ENCODE data around the gene LPCAT1. TPM values are rescaled to one million over a fixed set of nuclear protein-coding genes. Genes with fewer than 3 reads are reported as not detected.

LPCAT1 gene
- total RNA-seq, 1 donor from 2014 or later = 41.9 TPM

DNA sequence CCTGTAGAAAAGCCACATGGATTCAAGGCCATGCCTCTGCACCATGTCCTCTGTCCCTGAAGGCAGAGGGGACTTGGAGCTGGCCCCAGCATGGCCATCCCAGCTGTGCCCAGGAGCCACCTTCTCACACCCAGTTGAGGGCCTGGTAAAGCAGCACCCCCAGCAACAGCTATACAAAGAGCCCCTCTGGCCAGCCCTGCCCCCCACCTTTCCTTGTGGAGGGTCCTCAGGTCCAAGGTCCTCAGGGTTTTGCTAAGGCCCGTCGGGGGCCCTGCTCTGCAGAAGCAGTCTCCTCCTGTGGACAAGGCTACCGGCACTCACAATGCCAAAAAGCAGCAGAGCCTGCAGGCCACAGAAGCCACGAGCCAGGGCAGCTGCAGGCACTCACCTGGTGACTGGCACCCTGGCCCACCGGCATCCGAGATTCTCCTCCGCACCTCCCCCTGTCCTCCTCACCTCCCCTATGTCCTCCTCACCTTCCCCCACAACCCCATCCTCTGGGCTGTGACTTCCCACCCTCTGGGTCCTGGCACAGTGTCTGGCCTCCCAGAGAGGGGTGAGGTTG, 39.9 kb upstream of the LPCAT1 start:
- no peak overlapping the region for H3K9ac ChIP-seq (ENCODE audit: low read length)
- peaks cover 12% of the 10 kb centered on the region for H3K27me3 Mint-ChIP-seq (ENCODE audit: low read depth, unreplicated experiment)
- no peaks in the 10 kb centered on the region for H3K79me2 ChIP-seq (ENCODE audit: insufficient read depth, low read length)
- no peak for FAIRE-seq
- H3K4me1 ChIP-seq (ENCODE audit: insufficient read depth, low read length) = peaks cover 19% of the 10 kb centered on the region
- H3K27ac Mint-ChIP-seq (ENCODE audit: unreplicated experiment) = no peak overlapping the region
- H3K4me3 ChIP-seq (ENCODE audit: insufficient read depth, low read depth, low read length) = no peak overlapping the region
- H3K36me3 ChIP-seq (ENCODE audit: insufficient read depth, low read length) = no peaks in the 10 kb centered on the region
- peaks cover 3% of the 10 kb centered on the region for H4K20me1 ChIP-seq (ENCODE audit: insufficient read depth, low read length)
- H2AFZ ChIP-seq (ENCODE audit: low read depth, low read length) = no peak overlapping the region
- H3K27me3 ChIP-seq (ENCODE audit: insufficient read depth, low read length) = peaks cover 8% of the 10 kb centered on the region
- H3K27ac ChIP-seq (ENCODE audit: low read depth, low read length) = no peak overlapping the region
- no peaks in the 10 kb centered on the region for H3K36me3 Mint-ChIP-seq (ENCODE audit: low read depth, unreplicated experiment)
- H3K9me3 Mint-ChIP-seq (ENCODE audit: unreplicated experiment) = peaks cover 5% of the 10 kb centered on the region
- H3K4me2 ChIP-seq (ENCODE audit: low read length) = no peak overlapping the region
- no peak overlapping the region for H3K4me3 Mint-ChIP-seq (ENCODE audit: unreplicated experiment)
- no peaks in the 10 kb centered on the region for H3K9me3 ChIP-seq (ENCODE audit: insufficient read depth, low read depth, low read length)
- TF ChIP-seq CTCF (IDR thresholded peaks at IDR 0.05; ENCODE audit: insufficient read depth, low read depth, low read length) (no peak), EZH2 (IDR thresholded peaks at IDR 0.05; ENCODE audit: insufficient read depth, low read length) (no peak)
- H3K4me1 Mint-ChIP-seq (ENCODE audit: low read depth, unreplicated experiment) = peaks cover 25% of the 10 kb centered on the region
- no peak for DNase-seq (ENCODE audit: low read depth)

GRCh38 chr5:1563051-1563461, 39.3 kb upstream of the LPCAT1 start:
- H3K4me1 Mint-ChIP-seq (ENCODE audit: low read depth, unreplicated experiment) = peaks cover 18% of the 10 kb centered on the region
- Histone ChIP-seq H3K36me3 (ENCODE audit: insufficient read depth, low read length) (no peaks in the 10 kb centered on the region), H2AFZ (ENCODE audit: low read depth, low read length) (no peak overlapping the region), H3K27me3 (ENCODE audit: insufficient read depth, low read length) (peaks cover 8% of the 10 kb centered on the region), H3K4me3 (ENCODE audit: insufficient read depth, low read depth, low read length) (no peak overlapping the region), H3K27ac (ENCODE audit: low read depth, low read length) (no peak overlapping the region), H3K4me1 (ENCODE audit: insufficient read depth, low read length) (peaks cover 13% of the 10 kb centered on the region), H3K9me3 (ENCODE audit: insufficient read depth, low read depth, low read length) (no peaks in the 10 kb centered on the region), H3K79me2 (ENCODE audit: insufficient read depth, low read length) (no peaks in the 10 kb centered on the region), H3K4me2 (ENCODE audit: low read length) (no peak overlapping the region), H3K9ac (ENCODE audit: low read length) (no peak overlapping the region), H4K20me1 (ENCODE audit: insufficient read depth, low read length) (peaks cover 2% of the 10 kb centered on the region)
- no peaks in the 10 kb centered on the region for H3K36me3 Mint-ChIP-seq (ENCODE audit: low read depth, unreplicated experiment)
- peaks cover 5% of the 10 kb centered on the region for H3K9me3 Mint-ChIP-seq (ENCODE audit: unreplicated experiment)
- no peak for FAIRE-seq
- no peak overlapping the region for H3K27ac Mint-ChIP-seq (ENCODE audit: unreplicated experiment)
- H3K27me3 Mint-ChIP-seq (ENCODE audit: low read depth, unreplicated experiment) = peaks cover 18% of the 10 kb centered on the region
- DNase-seq (ENCODE audit: low read depth) = no peak
- no peak overlapping the region for H3K4me3 Mint-ChIP-seq (ENCODE audit: unreplicated experiment)
- no peak for TF ChIP-seq EZH2 (IDR thresholded peaks at IDR 0.05; ENCODE audit: insufficient read depth, low read length)
- no peak for TF ChIP-seq CTCF (IDR thresholded peaks at IDR 0.05; ENCODE audit: insufficient read depth, low read depth, low read length)

GRCh38 chr5:1562599-1562998, 38.8 kb upstream of the LPCAT1 start:
- H3K4me3 Mint-ChIP-seq (ENCODE audit: unreplicated experiment) = no peak overlapping the region
- DNase-seq (ENCODE audit: low read depth) = no peak
- H3K27me3 ChIP-seq (ENCODE audit: insufficient read depth, low read length) = peaks cover 11% of the 10 kb centered on the region
- H3K27ac Mint-ChIP-seq (ENCODE audit: unreplicated experiment) = no peak overlapping the region
- H3K36me3 Mint-ChIP-seq (ENCODE audit: low read depth, unreplicated experiment) = no peaks in the 10 kb centered on the region
- no peak overlapping the region for H3K4me2 ChIP-seq (ENCODE audit: low read length)
- peaks cover 5% of the 10 kb centered on the region for H3K9me3 Mint-ChIP-seq (ENCODE audit: unreplicated experiment)
- peaks cover 18% of the 10 kb centered on the region for H3K4me1 Mint-ChIP-seq (ENCODE audit: low read depth, unreplicated experiment)
- peaks cover 20% of the 10 kb centered on the region for H3K27me3 Mint-ChIP-seq (ENCODE audit: low read depth, unreplicated experiment)
- H3K36me3 ChIP-seq (ENCODE audit: insufficient read depth, low read length) = no peaks in the 10 kb centered on the region
- no peaks in the 10 kb centered on the region for H3K9me3 ChIP-seq (ENCODE audit: insufficient read depth, low read depth, low read length)
- no peak for TF ChIP-seq EZH2 (IDR thresholded peaks at IDR 0.05; ENCODE audit: insufficient read depth, low read length)
- TF ChIP-seq CTCF (IDR thresholded peaks at IDR 0.05; ENCODE audit: insufficient read depth, low read depth, low read length) = no peak
- FAIRE-seq = no peak
- no peak overlapping the region for H2AFZ ChIP-seq (ENCODE audit: low read depth, low read length)
- H3K4me3 ChIP-seq (ENCODE audit: insufficient read depth, low read depth, low read length) = no peak overlapping the region
- peaks cover 10% of the 10 kb centered on the region for H3K4me1 ChIP-seq (ENCODE audit: insufficient read depth, low read length)
- H3K27ac ChIP-seq (ENCODE audit: low read depth, low read length) = no peak overlapping the region
- H3K79me2 ChIP-seq (ENCODE audit: insufficient read depth, low read length) = no peaks in the 10 kb centered on the region
- no peak overlapping the region for H3K9ac ChIP-seq (ENCODE audit: low read length)
- no peaks in the 10 kb centered on the region for H4K20me1 ChIP-seq (ENCODE audit: insufficient read depth, low read length)
